ENCODE data around the gene CA11. TPM values are rescaled to one million over a fixed set of nuclear protein-coding genes. Genes with fewer than 3 reads are reported as not detected.

The CA11 gene
- total RNA-seq, 2 donors from 2014 or later: 1.4 to 2.7 TPM

GRCh38 chr19:48672994-48673393 lies 27.0 kb upstream of the CA11 start, which contains the start of gene NTN5:
NTN5 (minus strand) TSS chr19:48673017; CDS start chr19:48670986, 2,031 bp downstream.
- H3K36me3 ChIP-seq: no peaks in the 10 kb centered on the region
- no peaks in the 10 kb centered on the region for H3K27me3 ChIP-seq
- intact Hi-C loops (cut with DNase I): no loop called here
- no peak for DNase-seq
- H3K9me3 ChIP-seq: no peaks in the 10 kb centered on the region
- H3K27ac ChIP-seq: no peak within 1 kb of the TSS
- H3K9ac ChIP-seq (ENCODE audit: low read depth in 2 of 2, low read length in 2 of 2): no peak within 1 kb of the TSS
- H3K4me3 ChIP-seq: no peak within 1 kb of the TSS
- TF ChIP-seq CTCF (IDR thresholded peaks at IDR 0.05): no peak
- H3K4me1 ChIP-seq: no peaks in the 10 kb centered on the region

- TF ChIP-seq CTCF (IDR thresholded peaks at IDR 0.05): no peak
- Histone ChIP-seq H3K4me3 (no peak overlapping the region), H3K27ac (no peak overlapping the region), H3K27me3 (no peaks in the 10 kb centered on the region), H3K4me1 (no peaks in the 10 kb centered on the region), H3K9me3 (no peaks in the 10 kb centered on the region), H3K36me3 (no peaks in the 10 kb centered on the region), H3K9ac (ENCODE audit: low read depth in 2 of 2, low read length in 2 of 2) (no peak overlapping the region)
- intact Hi-C loops (cut with DNase I): no loop called here
- DNase-seq: no peak
Measured at GRCh38 chr19:48671446-48671995, 25.5 kb upstream of the CA11 start.

GRCh38 chr19:48670699-48671445 lies 24.9 kb upstream of the CA11 start:
- Histone ChIP-seq H3K27ac (no peak overlapping the region), H3K36me3 (no peaks in the 10 kb centered on the region), H3K4me3 (no peak overlapping the region), H3K27me3 (no peaks in the 10 kb centered on the region), H3K9ac (ENCODE audit: low read depth in 2 of 2, low read length in 2 of 2) (no peak overlapping the region), H3K9me3 (no peaks in the 10 kb centered on the region), H3K4me1 (no peaks in the 10 kb centered on the region)
- intact Hi-C loops (cut with DNase I): no loop called here
- TF ChIP-seq CTCF (IDR thresholded peaks at IDR 0.05): no peak
- DNase-seq: no peak

GRCh38 chr19:48669903-48670668 lies 24.1 kb upstream of the CA11 start:
- DNase-seq: no peak
- Histone ChIP-seq H3K27me3 (no peaks in the 10 kb centered on the region), H3K4me3 (no peak overlapping the region), H3K9me3 (no peaks in the 10 kb centered on the region), H3K27ac (no peak overlapping the region), H3K4me1 (no peaks in the 10 kb centered on the region), H3K9ac (ENCODE audit: low read depth in 2 of 2, low read length in 2 of 2) (no peak overlapping the region), H3K36me3 (no peaks in the 10 kb centered on the region)
- no peak for TF ChIP-seq CTCF (IDR thresholded peaks at IDR 0.05)
- intact Hi-C loops (cut with DNase I): no loop called here

- no peak overlapping the region for H3K9ac ChIP-seq (ENCODE audit: low read depth in 2 of 2, low read length in 2 of 2)
- no peaks in the 10 kb centered on the region for H3K27me3 ChIP-seq
- no peaks in the 10 kb centered on the region for H3K9me3 ChIP-seq
- DNase-seq: no peak
- H3K4me1 ChIP-seq: no peaks in the 10 kb centered on the region
- no peak overlapping the region for H3K4me3 ChIP-seq
- TF ChIP-seq CTCF (IDR thresholded peaks at IDR 0.05): no peak
- no peaks in the 10 kb centered on the region for H3K36me3 ChIP-seq
- H3K27ac ChIP-seq: no peak overlapping the region
- intact Hi-C loops (cut with DNase I): no loop called here
Measured at GRCh38 chr19:48668761-48669160, 22.8 kb upstream of the CA11 start.

All from colonic mucosa (tissue), 4 donors.